Measurements from ENCODE around the gene AP1M1.
"Not testable (repeated sequence)": the region's sequence is repeated elsewhere in the genome, so short reads cannot be mapped to it uniquely, and the experiment has no call there.

Gene AP1M1

DNA sequence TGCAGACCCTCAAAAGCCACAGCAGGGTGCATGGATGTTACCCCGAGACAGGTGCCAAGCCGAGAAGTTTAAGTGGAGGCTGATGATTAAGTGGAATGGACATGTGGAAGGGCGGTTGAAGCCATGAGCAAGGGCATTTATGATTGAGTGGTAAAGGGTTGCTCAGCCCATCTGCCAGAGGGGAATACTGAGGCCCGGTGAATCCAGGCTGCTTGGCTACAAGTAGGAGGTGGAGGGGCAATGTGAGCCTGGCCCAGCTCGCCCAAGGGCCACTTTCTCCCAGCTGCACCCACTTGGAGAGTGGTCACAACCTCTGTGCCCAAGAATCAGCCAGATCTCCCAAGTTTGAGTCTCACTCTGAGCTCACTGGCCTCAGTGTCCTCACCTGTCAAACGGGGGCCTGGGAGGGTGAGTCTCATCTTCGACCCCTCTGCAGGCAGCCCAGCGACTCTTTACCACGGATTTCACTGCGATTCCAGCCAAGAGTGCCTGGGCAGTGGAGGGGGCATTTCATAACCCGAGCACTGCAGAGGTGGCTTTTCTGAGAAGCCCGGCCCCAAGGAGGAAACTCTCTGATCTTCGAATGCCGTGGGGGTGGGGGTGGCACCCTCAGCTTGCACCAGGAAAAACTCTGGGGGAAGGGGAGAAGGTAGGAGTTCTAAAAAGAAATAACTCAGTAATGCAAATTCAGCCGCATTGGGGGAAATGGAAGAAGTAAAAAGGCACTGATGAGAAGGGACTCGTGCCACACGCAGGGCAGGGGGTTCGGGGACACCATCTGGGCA is 64.1 kb downstream of the AP1M1 start:
- no peak for DNase-seq (ENCODE audit: low read depth)

DNA sequence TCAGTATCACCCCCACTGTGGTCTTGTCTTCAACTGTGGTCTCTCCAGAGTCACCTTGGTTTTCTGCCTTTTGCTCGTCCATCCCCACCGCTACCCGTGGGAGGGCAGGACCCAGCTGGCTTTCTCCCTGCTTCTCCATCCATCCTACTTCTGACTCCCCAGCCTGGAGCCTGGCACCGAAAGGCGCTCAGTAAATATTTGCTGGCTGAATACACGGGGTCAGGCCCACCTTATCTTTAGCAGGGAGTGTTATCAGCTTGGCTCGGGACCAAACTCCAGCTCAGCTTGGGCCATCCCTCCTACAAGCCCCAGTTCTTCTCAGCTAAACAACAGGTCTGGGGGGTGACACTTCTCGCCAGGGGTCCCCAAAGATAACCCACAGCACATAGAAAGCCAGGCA is 64.9 kb downstream of the AP1M1 start:
- no peak for DNase-seq (ENCODE audit: low read depth)

DNA sequence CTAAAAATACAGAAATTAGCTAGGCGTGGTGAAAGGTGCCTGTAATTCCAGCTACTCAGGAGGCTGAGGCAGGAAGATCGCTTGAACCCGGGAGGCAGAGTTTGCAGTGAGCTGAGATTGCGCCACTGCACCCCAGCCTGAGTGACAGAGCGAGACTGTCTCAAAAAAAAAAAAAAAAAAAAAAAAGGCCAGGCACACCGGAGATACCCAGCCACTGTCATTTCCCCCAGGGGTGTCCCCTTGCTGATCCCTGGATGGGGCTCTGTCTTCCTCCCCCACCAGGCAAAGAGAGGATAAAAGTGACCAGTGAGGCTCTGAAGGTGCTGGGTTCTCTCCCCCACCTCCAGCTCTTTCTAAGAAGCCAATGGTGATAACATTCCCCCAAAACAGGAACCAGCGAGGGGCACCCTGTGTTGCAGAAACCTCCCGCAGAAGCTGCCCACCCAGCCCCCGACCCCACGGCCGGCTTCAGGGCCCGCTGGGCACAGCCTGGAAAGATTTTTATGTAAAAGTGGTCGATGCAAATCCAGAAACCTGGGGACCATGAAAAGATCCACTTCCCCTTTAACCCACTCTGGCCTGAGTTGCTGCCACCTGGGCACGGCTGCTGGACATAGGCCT is 65.5 kb downstream of the AP1M1 start:
- DNase-seq (ENCODE audit: low read depth) = no peak

DNA sequence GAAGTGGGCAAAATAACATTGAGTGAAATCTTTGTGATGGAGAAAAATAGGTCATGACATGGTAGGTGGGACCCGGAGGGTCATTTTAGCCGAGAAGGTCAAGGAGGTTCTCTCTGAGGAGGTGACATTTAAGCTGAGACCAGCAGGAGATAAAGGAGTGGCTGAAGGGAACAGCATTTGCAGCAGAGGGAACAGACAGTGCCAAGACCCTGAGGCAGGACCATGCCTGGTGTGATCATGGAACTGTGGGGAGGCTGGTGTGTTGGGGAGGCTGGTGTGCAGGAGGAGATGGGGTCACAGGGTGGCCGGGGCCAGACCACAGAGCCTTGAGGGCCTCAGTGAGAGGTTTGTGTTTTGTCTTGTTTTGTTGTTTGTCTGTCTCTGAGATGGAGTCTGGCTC is 67.5 kb downstream of the AP1M1 start:
- no peak for DNase-seq (ENCODE audit: low read depth)

DNA sequence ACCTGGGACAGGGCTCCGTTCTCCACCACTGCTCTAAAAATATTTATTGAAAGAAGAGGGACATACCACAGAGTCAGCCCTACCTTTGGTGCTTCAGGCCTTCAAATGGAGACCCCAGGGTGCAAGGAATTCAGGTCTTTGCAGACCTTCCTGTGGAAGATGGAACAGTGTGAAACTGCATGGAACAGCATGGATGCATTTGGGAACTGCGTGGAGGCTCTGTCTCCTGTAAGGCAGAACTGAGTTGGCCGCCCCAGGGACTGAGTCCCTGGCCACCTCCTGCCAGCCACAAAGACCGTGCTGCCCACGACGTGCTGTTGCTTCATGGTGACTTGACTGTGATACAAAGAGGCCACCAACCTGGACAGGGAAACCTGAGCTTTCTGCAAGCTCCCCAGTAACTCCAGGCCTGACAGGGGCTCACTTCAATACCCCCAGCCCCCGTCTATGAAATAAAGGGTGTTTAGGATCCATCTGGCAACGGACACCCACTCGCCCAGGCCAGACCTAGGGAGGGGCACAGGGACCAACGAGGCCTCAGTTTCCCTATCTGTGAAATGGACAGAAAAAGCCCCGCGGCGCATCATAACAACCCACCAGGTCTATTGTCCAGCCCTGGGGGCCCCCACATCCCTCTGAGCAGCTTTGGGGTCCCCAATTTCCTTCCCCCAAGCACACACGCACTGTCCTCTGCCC is 68.3 kb downstream of the AP1M1 start:
- no peak for DNase-seq (ENCODE audit: low read depth)

DNA sequence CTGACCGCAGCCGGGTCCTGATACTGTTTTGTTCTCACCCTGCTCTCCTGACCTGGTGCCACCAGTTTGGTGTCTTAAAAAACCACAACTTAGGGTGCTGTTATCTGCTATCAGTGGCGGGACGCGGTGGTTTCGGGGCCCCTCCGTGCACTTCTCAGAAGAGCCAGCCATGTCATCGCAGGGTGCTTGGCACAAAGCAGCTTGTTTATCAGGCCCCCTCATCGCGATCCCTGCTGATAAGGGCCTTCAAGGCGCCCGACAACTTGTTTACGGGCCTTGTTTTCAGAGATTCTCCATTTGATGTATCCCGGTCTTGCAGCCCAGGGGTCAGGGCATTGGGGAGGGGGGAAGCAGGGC is 68.9 kb downstream of the AP1M1 start:
- no peak for DNase-seq (ENCODE audit: low read depth)

DNA sequence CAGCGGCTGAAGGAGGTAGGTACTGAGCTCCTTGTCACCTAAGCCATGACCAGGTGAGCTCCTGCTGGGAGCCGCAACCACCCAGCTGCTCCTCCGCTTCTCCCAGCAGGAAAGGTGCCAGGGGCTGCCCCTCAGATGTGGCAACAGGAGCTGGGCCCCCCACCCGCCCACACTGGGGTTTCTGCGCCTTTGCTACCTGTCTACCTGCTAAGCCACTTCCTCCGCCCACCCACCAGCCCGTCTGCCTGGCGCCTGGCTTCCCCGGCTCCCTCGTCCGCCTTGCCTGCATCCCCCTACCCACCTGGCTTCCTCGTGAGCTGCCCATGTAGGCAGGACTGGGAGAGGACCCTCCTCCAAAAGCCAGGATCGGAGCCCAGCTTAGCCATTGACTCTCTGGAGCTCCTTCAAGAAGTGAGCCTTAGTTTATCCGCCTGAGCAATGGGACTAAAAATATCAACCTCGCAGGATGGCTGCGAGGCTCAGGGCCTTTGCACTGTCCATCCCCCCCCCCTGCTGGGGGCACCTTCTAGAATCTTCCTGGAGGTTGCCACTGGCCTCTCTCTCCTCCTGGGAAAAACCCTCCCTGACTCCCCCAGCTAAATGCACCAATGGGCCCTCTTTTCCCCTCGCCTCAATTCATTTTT is 71.1 kb downstream of the AP1M1 start:
- DNase-seq (ENCODE audit: low read depth) = no peak

DNA sequence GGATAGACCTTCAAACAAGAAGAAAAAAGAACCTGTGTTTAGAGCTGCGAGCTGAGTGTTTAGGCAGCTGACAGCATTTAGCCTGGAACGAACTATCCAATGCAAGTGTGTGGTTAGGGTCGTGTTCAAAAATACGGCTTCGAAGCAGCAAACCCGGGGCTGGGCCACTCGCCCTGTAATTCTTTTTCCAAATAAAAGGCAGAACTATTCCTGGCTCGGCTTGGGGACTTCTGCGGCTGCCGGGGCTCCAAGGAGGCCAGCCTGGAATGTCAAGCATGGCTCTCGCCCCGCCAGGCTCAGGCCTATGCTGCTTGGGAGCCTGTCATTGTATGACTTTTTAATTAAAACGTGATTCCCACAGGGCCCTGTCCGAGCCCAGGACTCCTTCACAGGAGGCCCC is 75.2 kb downstream of the AP1M1 start:
- no peak for DNase-seq (ENCODE audit: low read depth)

DNA sequence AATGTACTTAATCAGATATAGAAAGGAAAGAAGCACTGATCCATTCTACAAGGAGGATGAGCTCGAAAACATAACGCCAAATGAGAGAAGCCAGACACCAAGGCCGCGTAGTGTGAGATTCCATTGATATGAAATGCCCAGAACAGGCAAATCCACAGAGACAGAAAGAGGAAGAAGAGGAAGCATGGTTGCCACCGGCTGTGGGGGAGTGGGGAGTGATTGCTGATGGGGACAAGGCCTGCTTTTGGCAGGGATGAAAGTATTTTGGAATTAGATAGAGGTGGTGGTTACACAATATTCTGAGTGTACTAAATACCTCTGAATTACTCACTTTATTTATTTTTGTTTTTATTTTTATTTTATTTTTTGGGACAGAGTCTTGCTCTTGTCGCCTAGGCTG is 76.7 kb downstream of the AP1M1 start:
- DNase-seq (ENCODE audit: low read depth) = no peak

DNA sequence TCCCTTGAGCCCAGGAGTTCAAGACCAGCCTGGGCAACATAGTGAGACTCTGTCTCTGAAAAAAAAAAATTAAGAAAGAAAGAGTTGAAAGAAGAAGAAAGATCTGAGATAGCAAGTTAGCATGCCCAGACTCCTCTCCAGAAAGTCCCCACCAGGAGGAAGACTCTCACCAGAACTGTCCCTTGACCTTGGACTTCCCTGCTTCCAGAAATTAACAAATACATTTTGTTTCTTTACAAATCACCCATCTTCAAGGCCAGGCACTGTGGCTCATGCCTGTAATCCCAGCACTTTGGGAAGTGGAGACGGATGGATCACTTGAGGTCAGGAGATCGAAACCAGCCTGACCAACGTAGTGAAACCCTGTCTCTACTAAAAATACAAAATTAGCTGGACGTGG is 82.6 kb downstream of the AP1M1 start:
- no peak for DNase-seq (ENCODE audit: low read depth)

DNA sequence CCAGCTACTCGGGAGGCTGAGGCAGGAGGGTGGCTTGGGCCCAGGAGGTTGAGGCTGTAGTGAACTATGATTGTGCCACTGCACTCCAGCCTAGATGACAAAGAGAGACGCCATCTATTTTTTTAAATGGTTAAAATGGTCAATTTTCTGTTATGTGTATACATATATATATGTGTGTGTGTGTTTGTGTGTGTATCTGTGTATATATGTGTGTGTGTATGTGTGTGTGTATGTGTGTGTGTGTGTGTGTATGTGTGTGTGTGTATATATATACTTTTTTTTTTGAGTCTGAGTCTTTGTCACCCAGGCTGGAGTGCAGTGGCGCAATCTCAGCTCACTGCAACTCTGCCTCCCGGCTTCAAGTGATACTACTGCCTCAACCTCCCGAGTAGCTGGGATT is 84.0 kb downstream of the AP1M1 start:
- DNase-seq (ENCODE audit: low read depth) = no peak

DNA sequence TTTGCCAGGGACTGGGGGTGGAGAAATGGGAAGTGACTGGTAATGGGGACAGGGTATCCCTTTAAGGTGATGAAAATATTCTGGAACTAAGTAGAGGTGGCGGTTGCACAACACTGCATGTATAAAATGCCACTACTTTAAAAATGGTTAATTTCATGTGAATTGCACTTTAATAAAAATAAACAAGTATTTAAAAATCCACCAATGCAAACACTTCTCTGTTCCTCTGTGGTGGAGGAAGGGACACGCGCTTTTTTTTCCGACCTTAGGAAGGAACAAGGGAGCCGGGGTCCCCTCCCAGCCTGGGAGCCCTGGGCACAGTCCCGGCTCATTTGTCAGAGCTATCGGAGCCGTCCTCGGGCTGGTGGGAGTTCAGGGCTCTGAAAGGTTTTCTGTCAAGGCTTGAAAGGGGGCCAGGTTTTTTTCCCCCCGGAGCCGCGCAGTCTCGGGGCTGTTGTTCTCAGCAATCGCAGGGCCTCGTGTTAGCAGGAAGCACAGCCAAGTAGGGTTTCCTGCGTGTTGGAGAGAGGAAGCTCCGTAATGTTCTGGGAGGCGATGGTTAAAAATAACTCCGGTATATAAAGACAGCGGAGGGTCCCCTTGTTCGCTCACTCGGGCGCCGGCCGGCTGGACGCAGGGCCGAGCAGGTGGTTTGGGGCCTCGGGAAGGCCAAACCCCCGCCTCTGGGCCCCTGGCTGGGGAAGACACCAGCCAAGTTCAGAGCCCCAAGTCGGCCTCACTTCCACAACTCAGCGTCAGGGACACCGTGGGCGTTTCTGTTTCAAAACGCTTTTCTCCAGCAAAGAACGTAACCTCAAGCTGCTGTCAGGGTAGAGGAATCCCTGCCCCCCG is 85.7 kb downstream of the AP1M1 start:
- DNase-seq (ENCODE audit: low read depth) = no peak

DNA sequence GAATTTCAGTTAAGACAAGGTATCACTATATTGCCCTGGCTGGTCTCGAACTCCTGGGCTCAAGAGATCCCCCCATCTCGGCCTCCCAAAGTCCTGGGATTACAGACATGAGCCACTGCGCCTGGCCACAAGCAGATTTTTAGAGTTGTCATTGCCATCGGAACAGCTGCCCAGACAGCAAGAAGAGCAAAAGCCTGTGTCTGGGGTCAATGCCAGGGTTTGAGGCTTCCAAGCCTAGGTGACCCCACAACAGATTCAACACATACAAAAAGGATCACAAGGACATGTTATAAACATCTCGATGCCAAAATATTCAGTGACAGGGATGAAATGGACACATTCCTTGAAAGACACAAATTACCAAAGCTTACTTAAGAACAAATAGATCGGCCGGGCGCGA is 86.8 kb downstream of the AP1M1 start:
- DNase-seq (ENCODE audit: low read depth) = no peak

DNA sequence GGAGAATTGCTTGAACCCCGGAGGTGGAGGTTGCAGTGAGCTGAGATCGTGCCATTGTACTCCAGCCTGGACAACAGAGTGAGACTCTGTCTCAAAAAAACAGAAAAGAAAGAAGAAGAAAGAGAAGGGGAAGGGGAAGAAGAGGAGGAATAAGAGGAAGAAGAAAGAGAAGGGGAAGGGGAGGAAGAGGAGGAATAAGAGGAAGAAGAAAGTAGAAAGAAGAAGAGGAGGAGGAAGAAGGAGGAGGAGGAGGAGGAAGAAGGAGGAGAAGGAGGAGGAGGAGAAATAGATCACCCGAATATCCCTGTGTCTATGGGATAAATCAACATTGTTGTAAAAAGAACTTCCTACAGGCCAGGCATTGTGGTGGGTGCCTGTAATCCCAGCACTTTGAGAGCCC is 87.4 kb downstream of the AP1M1 start:
- not testable (repeated sequence) for DNase-seq (ENCODE audit: low read depth)

DNA sequence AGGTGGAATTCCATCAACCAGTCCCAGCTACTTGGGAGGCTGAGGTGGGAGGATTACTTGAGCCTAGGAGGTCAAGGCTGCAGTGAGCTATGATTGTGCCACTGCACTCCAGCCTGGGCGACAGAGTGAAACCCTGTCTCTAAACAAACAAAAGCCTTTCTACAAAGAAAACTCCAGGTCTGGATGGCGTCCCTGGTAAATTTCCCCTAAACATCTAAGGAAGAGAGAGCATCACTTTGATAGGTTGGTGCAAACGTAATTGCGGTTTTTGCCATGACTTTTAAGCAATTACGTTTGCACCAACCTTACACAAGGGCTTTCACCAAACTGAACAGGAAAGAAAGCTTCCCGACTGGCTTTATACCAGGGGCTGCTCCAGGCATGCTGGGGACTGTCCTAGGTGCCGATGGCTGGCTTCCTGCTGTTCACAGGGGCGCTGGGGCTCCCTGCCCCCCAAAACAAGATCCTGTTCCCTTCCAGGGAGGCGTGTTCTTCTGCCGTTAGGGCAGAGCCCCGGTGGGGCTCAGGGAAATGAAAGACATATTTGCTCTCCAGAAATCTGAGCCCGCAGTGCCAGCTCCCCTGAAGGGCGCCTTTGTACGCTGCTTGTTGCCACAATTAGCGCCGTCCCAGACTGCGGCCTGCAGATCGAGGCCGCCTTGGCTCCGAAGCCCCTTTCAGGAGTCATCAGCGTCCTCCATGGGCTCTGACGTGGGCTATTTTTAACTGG is 88.2 kb downstream of the AP1M1 start:
- no peak for DNase-seq (ENCODE audit: low read depth)

DNA sequence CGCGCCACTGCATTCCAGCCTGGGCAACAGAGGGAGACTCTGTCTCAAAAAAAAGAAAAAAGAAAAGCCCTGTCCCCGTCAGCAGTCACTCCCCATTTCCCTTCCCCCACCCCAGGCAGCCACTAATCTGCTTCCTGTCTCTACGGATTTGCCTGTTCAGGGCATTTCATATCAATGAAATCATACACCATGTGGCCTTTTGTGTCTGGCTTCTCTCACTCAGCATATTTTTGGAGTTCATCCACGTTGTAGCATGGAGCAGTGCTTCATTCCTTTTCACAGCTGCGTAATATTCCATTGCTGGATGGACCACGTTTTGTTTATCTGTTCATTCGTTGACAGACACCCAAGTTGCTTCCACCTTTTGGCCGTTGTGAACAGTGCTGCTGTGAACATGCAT is 90.8 kb downstream of the AP1M1 start:
- DNase-seq (ENCODE audit: low read depth) = no peak

DNA sequence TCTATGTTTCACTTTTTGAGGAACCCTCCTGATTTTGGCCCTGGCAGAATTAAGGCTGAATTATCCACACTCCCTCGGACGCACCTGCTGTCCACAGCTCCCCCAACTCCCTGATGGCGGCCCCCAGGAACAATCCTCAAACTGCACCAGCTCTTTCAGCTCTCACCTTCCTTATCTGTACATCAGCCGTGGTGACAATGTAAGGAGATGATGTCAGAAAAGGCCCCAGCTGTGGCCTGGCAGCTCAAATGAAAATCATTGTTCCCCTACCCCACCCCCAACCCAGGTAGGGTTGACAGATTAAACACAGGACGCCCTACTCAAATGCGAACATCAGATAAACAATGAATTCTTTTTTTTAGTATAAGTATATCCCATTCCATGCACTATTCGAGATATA is 91.9 kb downstream of the AP1M1 start:
- DNase-seq (ENCODE audit: low read depth) = no peak

DNA sequence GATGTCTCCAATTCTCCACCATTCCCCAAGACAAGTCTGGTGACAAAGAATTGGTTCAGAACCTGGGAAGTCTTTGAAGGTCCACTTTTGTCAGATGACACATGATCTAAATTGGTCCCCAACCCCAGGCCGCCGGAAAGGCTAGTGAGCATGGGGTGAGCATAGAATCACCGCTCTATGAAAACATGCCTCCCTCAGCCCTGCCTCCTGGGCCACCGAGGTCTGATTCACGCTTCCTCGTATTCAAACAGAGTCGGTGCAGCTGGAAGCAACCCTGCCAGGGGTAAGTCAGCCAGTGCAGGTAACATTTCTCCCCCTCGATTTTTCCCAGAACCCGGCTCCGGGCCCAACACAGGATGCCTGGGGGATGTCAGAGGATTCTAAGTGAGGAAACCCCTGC is 93.0 kb downstream of the AP1M1 start:
- DNase-seq (ENCODE audit: low read depth) = no peak

DNA sequence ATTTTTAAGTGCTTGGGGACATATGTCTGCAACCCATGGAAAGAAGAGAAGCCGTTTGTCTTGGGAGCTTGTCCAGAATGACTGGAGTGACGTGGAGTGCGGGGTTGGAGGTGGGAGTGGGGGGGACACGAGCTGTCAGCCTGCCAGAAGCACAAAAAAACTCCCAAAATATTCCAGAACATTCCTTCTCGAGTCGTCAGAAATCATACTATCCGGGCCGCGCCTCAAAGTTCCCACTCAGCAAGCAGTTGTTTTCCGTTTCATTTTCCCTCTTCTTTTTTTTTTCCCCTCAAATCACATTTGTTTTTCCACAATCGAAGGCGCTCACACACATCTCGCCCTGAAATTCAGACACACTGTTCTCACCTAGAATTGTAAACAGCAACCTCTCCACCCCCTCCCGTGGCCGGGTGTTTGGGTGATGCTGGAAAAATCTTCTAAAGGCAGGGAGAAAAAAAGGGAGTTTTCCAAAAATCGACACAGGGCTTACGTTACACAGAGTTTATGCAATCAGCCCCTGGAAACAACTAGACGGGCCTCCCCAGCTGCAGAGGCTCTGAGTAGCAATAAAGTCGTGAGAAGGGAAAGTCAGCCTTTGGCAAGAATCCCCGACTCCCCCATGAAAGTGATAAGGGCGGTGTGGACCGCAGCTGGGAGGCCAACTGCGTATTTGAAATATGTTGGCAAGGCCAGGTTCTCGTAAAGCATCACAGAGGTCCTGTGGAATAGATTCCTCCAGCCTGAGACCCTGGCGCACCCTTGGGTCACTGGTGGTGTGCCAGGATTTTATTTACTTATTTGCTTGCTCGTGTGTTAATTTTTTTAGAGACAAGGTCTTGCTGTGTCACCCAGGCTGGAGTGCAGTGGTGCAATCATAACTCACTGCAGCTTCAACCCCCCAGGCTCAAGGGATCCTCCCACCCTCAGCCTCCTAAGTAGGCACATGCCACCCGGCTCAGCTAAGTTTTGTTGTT is 95.7 kb downstream of the AP1M1 start:
- DNase-seq (ENCODE audit: low read depth) = peak; percentile 73

DNA sequence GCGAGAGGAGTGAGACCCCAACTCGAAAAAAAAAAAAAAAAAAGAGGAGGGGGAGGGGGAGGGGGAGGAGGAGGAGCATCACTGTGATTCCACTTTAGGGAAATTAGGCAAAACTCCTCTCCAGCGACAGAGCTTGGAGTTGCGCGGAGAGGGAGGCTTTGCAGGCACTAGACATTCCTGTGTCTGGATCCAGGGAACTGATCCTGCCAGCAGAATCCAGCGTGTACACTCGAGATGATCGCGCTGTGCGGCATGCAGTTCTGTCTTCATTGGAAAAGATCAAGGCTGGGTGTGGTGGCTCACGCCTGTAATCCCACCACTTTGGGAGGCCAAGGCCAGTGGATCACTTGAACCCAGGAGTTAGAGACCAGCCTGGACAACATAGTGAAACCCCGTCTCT is 97.3 kb downstream of the AP1M1 start:
- DNase-seq (ENCODE audit: low read depth) = no peak
